SU-DHL-6 (cell line): Measurements from ENCODE around the gene ZNF586.

Experiments used
- CTCF ChIP-seq: fragments of 200-600 bp; sonication (generic); IDR thresholded peaks from one replicate; pipeline ENCODE4 v1.5.1; 2017; ENCODE audit warnings: antibody characterized with exemption, mild to moderate bottlenecking, low read length, moderate library complexity; ENCODE audit not compliant: insufficient read depth, poor library complexity, severe bottlenecking
- EZH2phosphoT487 ChIP-seq: fragments of 200-600 bp; sonication (generic), shearing (Covaris generic); conservative IDR thresholded peaks from 2 replicates; pipeline ENCODE4 v1.6.1; 2018; ENCODE audit warnings: mild to moderate bottlenecking, antibody characterized with exemption, low read length, moderate library complexity, mixed read lengths

- no peak for TF ChIP-seq CTCF
- TF ChIP-seq EZH2phosphoT487, result no peak
Measured at GRCh38 chr19:57815247-57816075, 46.0 kb downstream of the ZNF586 start.
